ENCODE results near the gene ILF3.
"Not testable (repeated sequence)": the region's sequence is repeated elsewhere in the genome, so short reads cannot be mapped to it uniquely, and the experiment has no call there.

ILF3 gene

DNA sequence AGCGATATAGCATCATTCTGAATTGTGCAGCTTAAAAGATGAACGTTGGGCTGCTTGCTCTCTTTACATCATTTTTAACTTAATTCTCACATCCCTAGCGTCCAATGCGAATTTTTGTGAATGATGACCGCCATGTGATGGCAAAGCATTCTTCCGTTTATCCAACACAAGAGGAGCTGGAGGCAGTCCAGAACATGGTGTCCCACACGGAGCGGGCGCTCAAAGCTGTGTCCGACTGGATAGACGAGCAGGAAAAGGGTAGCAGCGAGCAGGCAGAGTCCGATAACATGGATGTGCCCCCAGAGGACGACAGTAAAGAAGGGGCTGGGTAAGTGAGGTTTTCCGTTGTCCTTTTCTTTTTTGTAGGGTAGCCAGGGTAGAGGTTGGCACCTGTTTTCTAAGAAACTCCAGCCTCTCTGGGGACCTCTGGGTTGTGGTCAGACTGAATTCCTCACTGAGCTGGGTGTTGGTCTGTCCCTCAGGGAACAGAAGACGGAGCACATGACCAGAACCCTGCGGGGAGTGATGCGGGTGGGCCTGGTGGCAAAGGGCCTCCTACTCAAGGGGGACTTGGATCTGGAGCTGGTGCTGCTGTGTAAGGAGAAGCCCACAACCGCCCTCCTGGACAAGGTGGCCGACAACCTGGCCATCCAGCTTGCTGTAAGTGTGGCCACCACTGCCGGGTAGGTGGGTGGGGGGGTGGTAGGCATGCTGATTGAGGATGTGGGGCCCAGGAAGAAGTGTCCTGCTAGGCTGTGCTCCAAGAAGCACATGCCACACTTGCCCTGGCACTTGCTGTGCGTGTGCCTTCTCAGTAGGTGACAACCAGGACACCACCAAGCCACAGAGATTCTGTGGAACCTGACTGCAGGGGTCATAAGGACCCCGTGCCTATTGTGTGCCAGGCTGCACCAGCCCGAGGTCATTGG, 17.0 kb downstream of the ILF3 start:
- Histone ChIP-seq H3K27ac (replicated peaks) (no peak overlapping the region), H3K27me3 (ENCODE audit: insufficient read depth, poor library complexity, severe bottlenecking) (no peaks in the 10 kb centered on the region), H3K4me3 (replicated peaks; ENCODE audit: insufficient read depth, low read length) (no peak overlapping the region)
- TF ChIP-seq, protein P1, sequence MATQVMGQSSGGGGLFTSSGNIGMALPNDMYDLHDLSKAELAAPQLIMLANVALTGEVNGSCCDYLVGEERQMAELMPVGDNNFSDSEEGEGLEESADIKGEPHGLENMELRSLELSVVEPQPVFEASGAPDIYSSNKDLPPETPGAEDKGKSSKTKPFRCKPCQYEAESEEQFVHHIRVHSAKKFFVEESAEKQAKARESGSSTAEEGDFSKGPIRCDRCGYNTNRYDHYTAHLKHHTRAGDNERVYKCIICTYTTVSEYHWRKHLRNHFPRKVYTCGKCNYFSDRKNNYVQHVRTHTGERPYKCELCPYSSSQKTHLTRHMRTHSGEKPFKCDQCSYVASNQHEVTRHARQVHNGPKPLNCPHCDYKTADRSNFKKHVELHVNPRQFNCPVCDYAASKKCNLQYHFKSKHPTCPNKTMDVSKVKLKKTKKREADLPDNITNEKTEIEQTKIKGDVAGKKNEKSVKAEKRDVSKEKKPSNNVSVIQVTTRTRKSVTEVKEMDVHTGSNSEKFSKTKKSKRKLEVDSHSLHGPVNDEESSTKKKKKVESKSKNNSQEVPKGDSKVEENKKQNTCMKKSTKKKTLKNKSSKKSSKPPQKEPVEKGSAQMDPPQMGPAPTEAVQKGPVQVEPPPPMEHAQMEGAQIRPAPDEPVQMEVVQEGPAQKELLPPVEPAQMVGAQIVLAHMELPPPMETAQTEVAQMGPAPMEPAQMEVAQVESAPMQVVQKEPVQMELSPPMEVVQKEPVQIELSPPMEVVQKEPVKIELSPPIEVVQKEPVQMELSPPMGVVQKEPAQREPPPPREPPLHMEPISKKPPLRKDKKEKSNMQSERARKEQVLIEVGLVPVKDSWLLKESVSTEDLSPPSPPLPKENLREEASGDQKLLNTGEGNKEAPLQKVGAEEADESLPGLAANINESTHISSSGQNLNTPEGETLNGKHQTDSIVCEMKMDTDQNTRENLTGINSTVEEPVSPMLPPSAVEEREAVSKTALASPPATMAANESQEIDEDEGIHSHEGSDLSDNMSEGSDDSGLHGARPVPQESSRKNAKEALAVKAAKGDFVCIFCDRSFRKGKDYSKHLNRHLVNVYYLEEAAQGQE (IDR thresholded peaks at IDR 0.05; ENCODE audit: insufficient replicate concordance, low read depth) = no peak
- TF ChIP-seq, protein P2, sequence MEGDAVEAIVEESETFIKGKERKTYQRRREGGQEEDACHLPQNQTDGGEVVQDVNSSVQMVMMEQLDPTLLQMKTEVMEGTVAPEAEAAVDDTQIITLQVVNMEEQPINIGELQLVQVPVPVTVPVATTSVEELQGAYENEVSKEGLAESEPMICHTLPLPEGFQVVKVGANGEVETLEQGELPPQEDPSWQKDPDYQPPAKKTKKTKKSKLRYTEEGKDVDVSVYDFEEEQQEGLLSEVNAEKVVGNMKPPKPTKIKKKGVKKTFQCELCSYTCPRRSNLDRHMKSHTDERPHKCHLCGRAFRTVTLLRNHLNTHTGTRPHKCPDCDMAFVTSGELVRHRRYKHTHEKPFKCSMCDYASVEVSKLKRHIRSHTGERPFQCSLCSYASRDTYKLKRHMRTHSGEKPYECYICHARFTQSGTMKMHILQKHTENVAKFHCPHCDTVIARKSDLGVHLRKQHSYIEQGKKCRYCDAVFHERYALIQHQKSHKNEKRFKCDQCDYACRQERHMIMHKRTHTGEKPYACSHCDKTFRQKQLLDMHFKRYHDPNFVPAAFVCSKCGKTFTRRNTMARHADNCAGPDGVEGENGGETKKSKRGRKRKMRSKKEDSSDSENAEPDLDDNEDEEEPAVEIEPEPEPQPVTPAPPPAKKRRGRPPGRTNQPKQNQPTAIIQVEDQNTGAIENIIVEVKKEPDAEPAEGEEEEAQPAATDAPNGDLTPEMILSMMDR (IDR thresholded peaks at IDR 0.05; ENCODE audit: insufficient read depth, low read length) = no peak
- TF ChIP-seq GABPA (IDR thresholded peaks at IDR 0.05; ENCODE audit: low read depth) = no peak
- TF ChIP-seq SPI1 (IDR thresholded peaks at IDR 0.05; ENCODE audit: borderline replicate concordance, low read depth) = no peak
- TF ChIP-seq POLR2AphosphoS5 (IDR thresholded peaks at IDR 0.05; ENCODE audit: low read depth) = no peak
- no peak for DNase-seq (ENCODE audit: low read depth in 1 of 2, low spot score in 1 of 2)

DNA sequence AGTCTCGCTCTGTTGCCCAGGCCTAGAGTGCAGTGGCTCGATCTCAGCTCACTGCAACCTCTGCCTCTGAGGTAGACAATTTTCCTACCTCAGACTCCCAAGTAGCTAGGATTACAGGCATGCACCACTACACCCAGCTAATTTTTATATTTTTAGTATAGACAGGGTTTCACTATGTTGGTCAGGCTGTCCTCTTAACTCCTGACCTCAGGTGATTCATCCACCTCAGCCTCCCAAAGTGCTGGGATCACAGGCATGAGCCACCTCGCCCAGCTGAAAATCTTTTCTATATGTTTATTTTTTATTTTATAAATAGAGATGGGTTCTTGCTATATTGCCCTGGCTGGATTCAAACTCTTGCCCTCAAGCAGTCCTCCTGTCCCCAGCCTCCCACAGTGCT, 17.8 kb downstream of the ILF3 start:
- H3K4me3 ChIP-seq (replicated peaks; ENCODE audit: insufficient read depth, low read length); DNase-seq (ENCODE audit: low read depth in 1 of 2, low spot score in 1 of 2); H3K27ac ChIP-seq (replicated peaks): not testable (repeated sequence)

DNA sequence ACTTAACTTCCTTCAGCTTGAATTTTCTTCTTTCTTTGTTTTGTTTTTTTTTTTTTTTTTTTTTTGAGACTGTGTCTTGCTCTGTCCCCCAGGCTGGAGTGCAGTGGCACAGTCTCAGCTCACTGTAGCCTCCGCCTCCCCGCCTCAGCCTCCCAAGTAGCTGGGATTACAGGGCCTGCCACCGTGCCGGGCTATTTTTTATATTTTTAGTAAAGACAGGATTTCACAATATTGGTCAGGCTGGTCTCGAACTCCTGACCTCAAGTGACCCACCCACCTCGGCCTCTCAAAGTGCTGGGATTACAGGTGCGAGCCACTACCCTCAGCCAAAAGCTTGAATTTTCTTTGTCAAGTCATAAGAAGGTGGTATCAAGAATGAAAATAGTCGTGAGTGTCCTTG, 21.1 kb downstream of the ILF3 start:
- DNase-seq (ENCODE audit: low read depth in 1 of 2, low spot score in 1 of 2); H3K4me3 ChIP-seq (replicated peaks; ENCODE audit: insufficient read depth, low read length); H3K27ac ChIP-seq (replicated peaks); H3K27me3 ChIP-seq (ENCODE audit: insufficient read depth, poor library complexity, severe bottlenecking): not testable (repeated sequence)

More for the DNA sequence above, 17.8 kb downstream of the ILF3 start:
- not testable (repeated sequence) for H3K27me3 ChIP-seq (ENCODE audit: insufficient read depth, poor library complexity, severe bottlenecking)

DNA sequence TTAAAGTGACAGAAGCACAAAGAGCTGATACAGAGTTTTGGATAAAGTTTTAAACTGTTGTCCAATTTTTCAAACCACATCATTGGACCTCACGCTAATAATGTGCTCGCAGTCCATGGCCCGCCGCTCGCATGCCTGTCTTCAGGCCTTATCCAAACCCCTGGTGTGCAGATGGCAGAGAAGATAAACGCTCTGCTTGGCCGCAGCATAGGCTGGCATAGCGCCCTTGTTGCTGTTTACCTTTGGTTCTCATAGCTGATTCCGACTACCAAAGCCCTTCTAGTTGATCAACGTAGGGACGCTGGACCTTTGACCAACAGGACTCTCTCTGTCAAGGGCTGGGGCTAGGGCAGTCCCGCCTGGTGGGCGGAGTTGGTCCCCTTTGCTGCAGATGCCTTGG, 23.6 kb downstream of the ILF3 start:
- no peak overlapping the region for H3K4me3 ChIP-seq (replicated peaks; ENCODE audit: insufficient read depth, low read length)
- TF ChIP-seq POLR2AphosphoS5 (IDR thresholded peaks at IDR 0.05; ENCODE audit: low read depth) (no peak), SPI1 (IDR thresholded peaks at IDR 0.05; ENCODE audit: borderline replicate concordance, low read depth) (no peak), GABPA (IDR thresholded peaks at IDR 0.05; ENCODE audit: low read depth) (no peak)
- TF ChIP-seq, protein P1 (IDR thresholded peaks at IDR 0.05; ENCODE audit: insufficient replicate concordance, low read depth) = no peak
- TF ChIP-seq, protein P2 (IDR thresholded peaks at IDR 0.05; ENCODE audit: insufficient read depth, low read length) = no peak
- no peak overlapping the region for H3K27ac ChIP-seq (replicated peaks)
- no peak for DNase-seq (ENCODE audit: low read depth in 1 of 2, low spot score in 1 of 2)
- no peaks in the 10 kb centered on the region for H3K27me3 ChIP-seq (ENCODE audit: insufficient read depth, poor library complexity, severe bottlenecking)

DNA sequence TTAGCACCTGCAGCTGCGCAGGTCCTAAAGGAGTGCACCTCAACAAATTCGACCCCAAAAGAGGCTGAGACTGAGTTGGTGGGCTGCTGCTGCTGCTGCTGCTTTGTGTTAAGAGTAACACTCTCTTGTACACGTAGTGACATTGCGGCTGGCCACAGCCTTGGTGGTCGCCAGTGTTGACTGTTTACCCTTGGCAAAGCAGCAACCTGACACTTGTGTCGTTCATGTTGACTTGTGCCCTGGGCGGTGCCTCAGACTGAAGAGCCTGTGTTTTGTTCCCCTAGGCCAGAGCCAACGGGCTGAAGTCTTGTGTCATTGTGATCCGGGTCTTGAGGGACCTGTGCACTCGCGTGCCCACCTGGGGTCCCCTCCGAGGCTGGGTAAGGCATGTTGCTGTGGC, 24.7 kb downstream of the ILF3 start:
- no peak overlapping the region for H3K4me3 ChIP-seq (replicated peaks; ENCODE audit: insufficient read depth, low read length)
- no peaks in the 10 kb centered on the region for H3K27me3 ChIP-seq (ENCODE audit: insufficient read depth, poor library complexity, severe bottlenecking)
- DNase-seq (ENCODE audit: low read depth in 1 of 2, low spot score in 1 of 2) = no peak
- no peak overlapping the region for H3K27ac ChIP-seq (replicated peaks)
- TF ChIP-seq GABPA (IDR thresholded peaks at IDR 0.05; ENCODE audit: low read depth) (no peak), POLR2AphosphoS5 (IDR thresholded peaks at IDR 0.05; ENCODE audit: low read depth) (no peak), SPI1 (IDR thresholded peaks at IDR 0.05; ENCODE audit: borderline replicate concordance, low read depth) (no peak)
- TF ChIP-seq, protein P2 (IDR thresholded peaks at IDR 0.05; ENCODE audit: insufficient read depth, low read length) = no peak
- TF ChIP-seq, protein P1 (IDR thresholded peaks at IDR 0.05; ENCODE audit: insufficient replicate concordance, low read depth) = no peak
